Astrocyte (in vitro differentiated cells and primary cell): ENCODE results near the gene SEMA3F. TPM values are rescaled to one million over a fixed set of nuclear protein-coding genes. Genes with fewer than 3 reads are reported as not detected.

Experiments
- DNase-seq: peaks from one replicate; pipeline ENCODE4 v3.0.0-alpha.2; 2010; ENCODE audit warnings: low read depth
- FAIRE-seq: peaks from 2 replicates; lab custom pipeline; 2011; peaks lifted over from hg19 to GRCh38; lab: Jason Lieb, UNC
- H2AFZ ChIP-seq: 2 replicates; pipeline ENCODE4 v1.6.0; 2012; ENCODE audit warnings: low read depth, low read length, inconsistent platforms
- H3K27ac ChIP-seq: 2 replicates; pipeline ENCODE4 v1.5.1; 2011; ENCODE audit warnings: low read depth, low read length, inconsistent platforms
- H3K27me3 ChIP-seq: 2 replicates; pipeline ENCODE4 v1.6.0; 2011; ENCODE audit warnings: low read length, inconsistent platforms; ENCODE audit not compliant: insufficient read depth
- H3K36me3 ChIP-seq: 2 replicates; pipeline ENCODE4 v1.5.1; 2011; ENCODE audit warnings: low read length, inconsistent platforms; ENCODE audit not compliant: insufficient read depth
- H3K4me1 ChIP-seq: 2 replicates; pipeline ENCODE4 v1.5.1; 2011; ENCODE audit warnings: low read length, inconsistent platforms; ENCODE audit not compliant: insufficient read depth
- H3K4me2 ChIP-seq: 2 replicates; pipeline ENCODE4 v1.6.0; 2012; ENCODE audit warnings: low read length, inconsistent platforms
- H3K4me3 ChIP-seq: 2 replicates; pipeline ENCODE4 v1.5.1; 2011; ENCODE audit warnings: low read depth, mild to moderate bottlenecking, low read length, inconsistent platforms; ENCODE audit not compliant: insufficient read depth
- H3K79me2 ChIP-seq: 2 replicates; pipeline ENCODE4 v1.6.0; 2012; ENCODE audit warnings: mild to moderate bottlenecking, low read length, inconsistent platforms; ENCODE audit not compliant: insufficient read depth
- H3K9ac ChIP-seq: 2 replicates; pipeline ENCODE4 v1.6.0; 2012; ENCODE audit warnings: mild to moderate bottlenecking, low read length, inconsistent platforms
- H3K9me3 ChIP-seq: 2 replicates; pipeline ENCODE4 v1.5.1; 2012; ENCODE audit warnings: low read depth, mild to moderate bottlenecking, low read length, inconsistent platforms; ENCODE audit not compliant: insufficient read depth
- H4K20me1 ChIP-seq: 2 replicates; pipeline ENCODE4 v1.6.0; 2012; ENCODE audit warnings: low read length, inconsistent platforms; ENCODE audit not compliant: insufficient read depth
- H3K27ac Mint-ChIP-seq: one replicate; pipeline ENCODE4 v1.8.0; 2021; ENCODE audit warnings: mild to moderate bottlenecking, mixed read lengths; ENCODE audit not compliant: unreplicated experiment
- H3K27me3 Mint-ChIP-seq: one replicate; pipeline ENCODE4 v1.8.0; 2021; ENCODE audit warnings: low read depth, mixed read lengths; ENCODE audit not compliant: unreplicated experiment
- H3K36me3 Mint-ChIP-seq: one replicate; pipeline ENCODE4 v1.8.0; 2021; ENCODE audit warnings: low read depth, mixed read lengths; ENCODE audit not compliant: unreplicated experiment
- H3K4me1 Mint-ChIP-seq: one replicate; pipeline ENCODE4 v1.8.0; 2021; ENCODE audit warnings: low read depth, mixed read lengths; ENCODE audit not compliant: unreplicated experiment
- H3K4me3 Mint-ChIP-seq: one replicate; pipeline ENCODE4 v1.8.0; 2021; ENCODE audit warnings: mild to moderate bottlenecking, moderate library complexity, mixed read lengths; ENCODE audit not compliant: unreplicated experiment
- H3K9me3 Mint-ChIP-seq: one replicate; pipeline ENCODE4 v1.8.0; 2021; ENCODE audit warnings: mild to moderate bottlenecking, mixed read lengths; ENCODE audit not compliant: unreplicated experiment
- EZH2 ChIP-seq: IDR thresholded peaks from 2 replicates; pipeline ENCODE4 v1.6.1; 2012; ENCODE audit warnings: mild to moderate bottlenecking, low read length, inconsistent platforms; ENCODE audit not compliant: insufficient read depth
- total RNA-seq: library from RNA; stranded (reverse); gene quantifications from 2 replicates; pipeline ENCODE4 v1.2.1, GENCODE V29; 2021
- TF ChIP-seq, protein P1 (sequence below): IDR thresholded peaks from 2 replicates; pipeline ENCODE4 v1.5.1; 2011; ENCODE audit warnings: low read depth, mild to moderate bottlenecking, inconsistent platforms, low read length, moderate library complexity; ENCODE audit not compliant: insufficient read depth

Gene SEMA3F
- total RNA-seq, 1 donor from 2014 or later: 6.6 TPM

GRCh38 chr3:50184242-50184978, 29.3 kb downstream of the SEMA3F start:
- H3K4me1 Mint-ChIP-seq: peaks cover 3% of the 10 kb centered on the region
- Histone ChIP-seq H3K4me3 (no peak overlapping the region), H3K36me3 (no peaks in the 10 kb centered on the region), H3K27ac (no peak overlapping the region), H4K20me1 (no peaks in the 10 kb centered on the region), H3K9me3 (no peaks in the 10 kb centered on the region), H3K27me3 (no peaks in the 10 kb centered on the region), H3K79me2 (no peaks in the 10 kb centered on the region), H3K4me1 (peaks cover 3% of the 10 kb centered on the region), H3K9ac (no peak overlapping the region), H3K4me2 (no peak overlapping the region), H2AFZ (no peak overlapping the region)
- H3K27ac Mint-ChIP-seq: no peak overlapping the region
- no peak overlapping the region for H3K4me3 Mint-ChIP-seq
- H3K9me3 Mint-ChIP-seq: no peaks in the 10 kb centered on the region
- no peak for DNase-seq
- peaks cover 5% of the 10 kb centered on the region for H3K36me3 Mint-ChIP-seq
- no peak for FAIRE-seq
- H3K27me3 Mint-ChIP-seq: peaks cover 18% of the 10 kb centered on the region
- no peak for TF ChIP-seq EZH2
- TF ChIP-seq, protein P1, sequence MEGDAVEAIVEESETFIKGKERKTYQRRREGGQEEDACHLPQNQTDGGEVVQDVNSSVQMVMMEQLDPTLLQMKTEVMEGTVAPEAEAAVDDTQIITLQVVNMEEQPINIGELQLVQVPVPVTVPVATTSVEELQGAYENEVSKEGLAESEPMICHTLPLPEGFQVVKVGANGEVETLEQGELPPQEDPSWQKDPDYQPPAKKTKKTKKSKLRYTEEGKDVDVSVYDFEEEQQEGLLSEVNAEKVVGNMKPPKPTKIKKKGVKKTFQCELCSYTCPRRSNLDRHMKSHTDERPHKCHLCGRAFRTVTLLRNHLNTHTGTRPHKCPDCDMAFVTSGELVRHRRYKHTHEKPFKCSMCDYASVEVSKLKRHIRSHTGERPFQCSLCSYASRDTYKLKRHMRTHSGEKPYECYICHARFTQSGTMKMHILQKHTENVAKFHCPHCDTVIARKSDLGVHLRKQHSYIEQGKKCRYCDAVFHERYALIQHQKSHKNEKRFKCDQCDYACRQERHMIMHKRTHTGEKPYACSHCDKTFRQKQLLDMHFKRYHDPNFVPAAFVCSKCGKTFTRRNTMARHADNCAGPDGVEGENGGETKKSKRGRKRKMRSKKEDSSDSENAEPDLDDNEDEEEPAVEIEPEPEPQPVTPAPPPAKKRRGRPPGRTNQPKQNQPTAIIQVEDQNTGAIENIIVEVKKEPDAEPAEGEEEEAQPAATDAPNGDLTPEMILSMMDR: no peak

DNA sequence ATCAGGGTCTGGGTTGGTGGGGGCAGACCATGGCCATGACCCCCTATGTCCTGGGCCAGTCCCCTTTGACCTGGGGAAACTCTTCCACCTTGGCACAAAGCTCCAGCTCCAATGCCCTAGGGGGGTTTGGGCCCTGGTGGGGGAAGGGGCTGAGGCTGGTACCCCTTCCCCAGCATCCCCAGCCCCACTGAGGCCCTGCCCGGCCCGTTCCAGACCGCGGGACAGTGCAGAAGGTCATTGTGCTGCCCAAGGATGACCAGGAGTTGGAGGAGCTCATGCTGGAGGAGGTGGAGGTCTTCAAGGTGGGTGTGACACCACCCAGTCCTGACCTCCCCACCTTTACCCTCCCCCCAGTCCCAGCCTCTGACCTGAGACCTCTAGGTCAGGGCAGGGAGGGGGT, 30.1 kb downstream of the SEMA3F start:
- Histone ChIP-seq H4K20me1 (no peaks in the 10 kb centered on the region), H2AFZ (no peak overlapping the region), H3K9me3 (no peaks in the 10 kb centered on the region), H3K4me3 (no peak overlapping the region), H3K36me3 (no peaks in the 10 kb centered on the region), H3K27ac (no peak overlapping the region), H3K27me3 (no peaks in the 10 kb centered on the region), H3K4me1 (peaks cover 3% of the 10 kb centered on the region), H3K79me2 (no peaks in the 10 kb centered on the region), H3K4me2 (no peak overlapping the region), H3K9ac (no peak overlapping the region)
- DNase-seq (no peak), FAIRE-seq (no peak)
- Mint-ChIP-seq H3K27ac (no peak overlapping the region), H3K9me3 (no peaks in the 10 kb centered on the region), H3K4me3 (no peak overlapping the region), H3K36me3 (peaks cover 5% of the 10 kb centered on the region), H3K27me3 (peaks cover 16% of the 10 kb centered on the region), H3K4me1 (no peaks in the 10 kb centered on the region)
- TF ChIP-seq EZH2: no peak
- TF ChIP-seq, protein P1: no peak

DNA sequence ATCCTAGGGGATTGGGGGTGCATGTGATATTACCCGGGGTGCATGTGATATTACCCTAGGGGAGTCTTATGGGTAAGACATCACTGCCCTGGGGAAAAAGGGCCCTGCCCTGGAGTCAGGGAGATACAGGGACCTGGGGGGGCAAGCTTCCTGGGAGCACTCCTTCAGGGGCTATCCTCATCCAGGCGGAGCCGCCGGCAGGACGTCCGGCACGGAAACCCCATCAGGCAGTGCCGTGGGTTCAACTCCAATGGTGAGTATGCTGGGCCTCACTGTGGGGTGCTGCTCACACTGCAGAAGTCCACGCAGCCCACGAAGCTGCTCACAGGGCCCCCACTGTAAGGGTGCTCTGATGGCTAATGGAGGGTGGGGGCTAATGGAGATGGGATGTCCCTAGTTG, 31.0 kb downstream of the SEMA3F start:
- no peak overlapping the region for H2AFZ ChIP-seq
- no peak overlapping the region for H3K27ac ChIP-seq
- H3K79me2 ChIP-seq: no peaks in the 10 kb centered on the region
- H3K36me3 ChIP-seq: no peaks in the 10 kb centered on the region
- Mint-ChIP-seq H3K4me1 (no peaks in the 10 kb centered on the region), H3K36me3 (peaks cover 5% of the 10 kb centered on the region), H3K27ac (no peak overlapping the region), H3K9me3 (no peaks in the 10 kb centered on the region), H3K27me3 (peaks cover 19% of the 10 kb centered on the region), H3K4me3 (no peak overlapping the region)
- H4K20me1 ChIP-seq: no peaks in the 10 kb centered on the region
- no peak for TF ChIP-seq EZH2
- TF ChIP-seq, protein P1: no peak
- FAIRE-seq (no peak), DNase-seq (no peak)
- no peak overlapping the region for H3K4me2 ChIP-seq
- H3K4me1 ChIP-seq: peaks cover 3% of the 10 kb centered on the region
- H3K9ac ChIP-seq: no peak overlapping the region
- no peak overlapping the region for H3K4me3 ChIP-seq
- no peaks in the 10 kb centered on the region for H3K9me3 ChIP-seq
- no peaks in the 10 kb centered on the region for H3K27me3 ChIP-seq
